Activated naive CD8-positive, alpha-beta T cell treated with anti-CD3 and anti-CD28 coated beads, Interleukin-2, amount 50 U/mL, for 24 hours (primary cell): ENCODE data around the gene NME5.

Experiments used
- ATAC-seq: fragments of 150-1000 bp; cut with Tn5 transposase; one replicate; pipeline ENCODE4 v1.10.0; 2021
- DNase-seq: peaks from one replicate; pipeline ENCODE4 v3.0.0; 2021
- H3K27ac Mint-ChIP-seq: one replicate; pipeline ENCODE4 v1.8.0; 2021; ENCODE audit warnings: mild to moderate bottlenecking, mixed read lengths
- H3K27me3 Mint-ChIP-seq: one replicate; pipeline ENCODE4 v1.8.0; 2021; ENCODE audit warnings: mixed read lengths
- H3K36me3 Mint-ChIP-seq: one replicate; pipeline ENCODE4 v1.8.0; 2021; ENCODE audit warnings: low read depth, mixed read lengths
- H3K4me1 Mint-ChIP-seq: one replicate; pipeline ENCODE4 v1.8.0; 2021; ENCODE audit warnings: mixed read lengths
- H3K4me3 Mint-ChIP-seq: one replicate; pipeline ENCODE4 v1.8.0; 2021; ENCODE audit warnings: mild to moderate bottlenecking, moderate library complexity, mixed read lengths
- H3K9me3 Mint-ChIP-seq: one replicate; pipeline ENCODE4 v1.8.0; 2021; ENCODE audit warnings: mixed read lengths

NME5 gene

GRCh38 chr5:138109463-138110265 is 29.6 kb downstream of the NME5 start:
- H3K36me3 Mint-ChIP-seq: no peaks in the 10 kb centered on the region
- ATAC-seq: no peak
- no peaks in the 10 kb centered on the region for H3K4me1 Mint-ChIP-seq
- no peak overlapping the region for H3K27ac Mint-ChIP-seq
- no peak overlapping the region for H3K4me3 Mint-ChIP-seq
- H3K27me3 Mint-ChIP-seq: no peaks in the 10 kb centered on the region
- no peaks in the 10 kb centered on the region for H3K9me3 Mint-ChIP-seq
- DNase-seq: no peak

DNA sequence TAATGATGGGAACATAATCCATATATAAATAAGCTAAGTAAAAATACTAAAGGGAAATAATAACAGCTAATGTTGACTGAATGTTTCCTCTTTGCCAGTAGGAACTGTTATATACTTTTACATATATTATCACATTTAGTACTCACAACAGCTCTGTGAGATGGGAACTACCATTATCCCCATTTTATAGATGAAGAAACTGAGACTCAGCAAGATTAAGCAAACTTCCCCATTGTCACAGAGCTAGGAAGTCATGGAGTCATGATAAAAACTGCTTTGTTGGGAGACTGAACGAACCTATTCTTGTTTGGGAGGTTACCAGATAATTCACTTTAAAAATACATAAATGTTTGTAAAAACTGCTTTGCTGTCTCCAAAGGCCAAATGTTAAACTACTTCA is 32.0 kb downstream of the NME5 start:
- ATAC-seq: no peak
- no peaks in the 10 kb centered on the region for H3K27me3 Mint-ChIP-seq
- H3K36me3 Mint-ChIP-seq: no peaks in the 10 kb centered on the region
- H3K4me3 Mint-ChIP-seq: no peak overlapping the region
- no peaks in the 10 kb centered on the region for H3K9me3 Mint-ChIP-seq
- H3K4me1 Mint-ChIP-seq: peaks cover 3% of the 10 kb centered on the region
- no peak for DNase-seq
- no peak overlapping the region for H3K27ac Mint-ChIP-seq

DNA sequence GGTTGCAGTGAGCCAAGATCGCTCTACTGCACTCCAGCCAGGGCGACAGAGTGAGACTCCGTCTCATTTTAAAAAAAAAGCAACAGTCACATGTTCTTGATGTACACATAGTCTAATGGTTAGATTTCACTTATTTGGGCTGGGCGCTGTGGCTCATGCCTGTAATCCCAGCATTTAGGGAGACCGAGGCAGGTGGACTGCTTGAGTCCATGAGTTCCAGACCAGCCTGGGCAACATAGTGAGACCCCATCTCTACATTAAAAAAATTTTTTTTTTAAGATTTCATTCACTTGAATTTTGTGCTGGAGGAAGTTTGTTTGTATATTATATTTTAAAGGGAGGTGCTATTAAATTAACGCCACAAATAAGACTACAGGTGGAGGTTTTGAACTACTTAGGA is 33.5 kb downstream of the NME5 start:
- no peak for DNase-seq
- H3K27ac Mint-ChIP-seq: no peak overlapping the region

DNA sequence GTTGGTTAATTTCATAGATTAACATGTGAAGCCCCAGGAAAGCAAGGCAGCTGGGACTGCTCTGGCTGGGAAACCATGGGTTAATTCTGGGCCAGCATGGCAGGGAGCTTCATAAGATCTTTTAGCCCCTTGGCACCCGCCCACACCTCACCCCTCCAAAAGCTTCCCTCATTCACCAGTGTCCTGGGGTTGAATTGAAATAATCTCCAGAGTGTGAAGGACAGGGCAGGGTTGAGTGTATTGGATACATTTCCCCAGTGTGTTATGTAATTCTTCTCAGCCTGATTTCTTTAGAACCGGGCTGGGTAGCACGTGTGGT is 36.0 kb downstream of the NME5 start:
- H3K36me3 Mint-ChIP-seq: no peaks in the 10 kb centered on the region
- no peak overlapping the region for H3K4me3 Mint-ChIP-seq
- DNase-seq (no peak), ATAC-seq (no peak)
- peaks cover 9% of the 10 kb centered on the region for H3K27me3 Mint-ChIP-seq
- peaks cover 3% of the 10 kb centered on the region for H3K4me1 Mint-ChIP-seq
- no peaks in the 10 kb centered on the region for H3K9me3 Mint-ChIP-seq
- no peak overlapping the region for H3K27ac Mint-ChIP-seq

More for the DNA sequence above, 33.5 kb downstream of the NME5 start:
- Mint-ChIP-seq H3K9me3 (no peaks in the 10 kb centered on the region), H3K4me3 (no peak overlapping the region), H3K36me3 (no peaks in the 10 kb centered on the region), H3K27me3 (peaks cover 3% of the 10 kb centered on the region), H3K4me1 (peaks cover 3% of the 10 kb centered on the region)
- ATAC-seq: no peak

DNA sequence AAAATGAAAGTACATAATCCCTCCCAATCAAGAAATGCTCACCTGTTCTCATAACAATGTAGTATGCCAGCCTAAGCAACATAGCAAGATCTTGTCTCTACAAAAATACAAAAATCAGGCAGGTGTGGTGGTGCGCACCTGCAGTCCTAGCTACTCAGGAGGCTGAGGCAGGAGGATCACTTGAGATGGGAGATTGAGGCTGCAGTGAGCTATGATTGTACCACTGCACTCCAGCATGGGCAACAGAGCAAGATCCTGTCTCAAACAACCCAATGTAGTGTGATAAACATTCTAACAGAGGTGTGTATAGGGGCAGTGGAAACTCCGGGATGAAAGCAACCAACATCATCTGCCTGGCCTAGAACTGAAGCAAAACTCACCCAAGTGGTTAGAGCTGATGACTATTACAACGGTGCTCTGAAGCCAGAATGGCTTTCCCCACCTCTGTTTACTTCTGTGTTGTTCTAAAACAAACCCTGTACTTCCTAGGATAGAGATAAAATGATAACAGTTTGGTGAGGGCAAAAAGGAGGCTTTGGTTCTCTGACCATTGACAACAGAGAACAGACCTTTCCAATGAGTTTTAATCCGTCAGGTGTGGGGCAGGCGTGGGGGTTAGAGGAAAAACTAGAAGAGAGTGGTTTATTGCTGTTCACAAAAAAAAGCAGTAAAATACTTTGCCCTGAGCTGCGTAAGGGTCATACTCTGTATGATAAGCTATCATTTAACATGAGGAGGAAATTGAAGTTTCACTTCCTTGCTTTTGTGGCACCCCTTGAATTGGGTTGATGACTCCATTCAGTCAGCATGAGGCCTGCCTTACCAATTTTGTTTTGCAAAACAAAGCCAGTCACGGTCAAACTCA is 36.5 kb downstream of the NME5 start:
- H3K36me3 Mint-ChIP-seq: no peaks in the 10 kb centered on the region
- no peaks in the 10 kb centered on the region for H3K9me3 Mint-ChIP-seq
- H3K4me3 Mint-ChIP-seq: no peak overlapping the region
- peaks cover 3% of the 10 kb centered on the region for H3K4me1 Mint-ChIP-seq
- no peak for DNase-seq
- no peak overlapping the region for H3K27ac Mint-ChIP-seq
- H3K27me3 Mint-ChIP-seq: peaks cover 9% of the 10 kb centered on the region
- ATAC-seq: no peak

GRCh38 chr5:138096997-138097828 is 42.0 kb downstream of the NME5 start:
- no peak for ATAC-seq
- no peak for DNase-seq
- H3K36me3 Mint-ChIP-seq: no peaks in the 10 kb centered on the region
- H3K27ac Mint-ChIP-seq: no peak overlapping the region
- peaks cover 16% of the 10 kb centered on the region for H3K4me1 Mint-ChIP-seq
- no peaks in the 10 kb centered on the region for H3K9me3 Mint-ChIP-seq
- H3K4me3 Mint-ChIP-seq: no peak overlapping the region
- peaks cover 9% of the 10 kb centered on the region for H3K27me3 Mint-ChIP-seq

GRCh38 chr5:138096363-138096762 is 42.9 kb downstream of the NME5 start:
- no peak overlapping the region for H3K4me3 Mint-ChIP-seq
- H3K36me3 Mint-ChIP-seq: no peaks in the 10 kb centered on the region
- H3K4me1 Mint-ChIP-seq: peaks cover 16% of the 10 kb centered on the region
- H3K27ac Mint-ChIP-seq: no peak overlapping the region
- DNase-seq (no peak), ATAC-seq (no peak)
- no peaks in the 10 kb centered on the region for H3K9me3 Mint-ChIP-seq
- H3K27me3 Mint-ChIP-seq: peaks cover 9% of the 10 kb centered on the region

DNA sequence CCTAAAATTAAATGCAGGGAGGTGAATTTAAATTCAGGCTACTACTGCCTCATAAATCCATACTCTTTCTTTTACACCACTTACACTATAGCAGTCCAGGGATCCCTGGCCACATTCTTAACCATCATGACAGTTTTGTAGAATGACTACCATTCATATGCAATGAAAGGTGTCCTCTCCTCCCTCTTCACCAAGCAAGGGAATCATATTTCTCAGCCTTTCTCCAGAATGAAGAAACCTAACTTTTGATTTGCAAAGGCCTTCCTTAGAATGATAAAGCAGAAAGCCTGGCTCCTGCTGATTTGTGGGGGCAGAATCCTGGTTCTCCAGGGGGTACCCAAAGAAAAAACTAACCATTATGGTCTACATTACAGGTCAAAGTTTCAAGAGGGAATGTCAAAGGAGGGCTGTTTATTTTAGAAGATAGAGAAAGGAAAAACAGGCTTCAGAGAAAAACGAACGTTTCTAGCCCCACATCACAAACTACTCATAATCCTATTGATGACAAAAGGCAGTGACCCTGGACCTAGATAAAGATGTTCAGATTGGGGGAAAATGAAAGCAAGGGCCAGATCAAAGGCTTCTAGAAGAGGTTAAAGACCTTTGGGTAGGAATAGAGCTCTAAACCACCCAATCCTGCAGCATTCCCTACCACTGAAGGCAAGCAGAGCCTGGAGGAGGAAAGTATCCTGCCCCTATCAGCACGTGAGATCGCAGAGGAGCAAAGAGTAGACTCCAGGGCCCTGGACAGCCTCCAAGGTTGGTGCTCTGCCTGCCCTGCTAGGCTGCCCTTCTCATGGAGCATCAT is 43.9 kb downstream of the NME5 start:
- Mint-ChIP-seq H3K36me3 (no peaks in the 10 kb centered on the region), H3K27me3 (peaks cover 6% of the 10 kb centered on the region), H3K9me3 (no peaks in the 10 kb centered on the region)

GRCh38 chr5:138093036-138093435 is 46.2 kb downstream of the NME5 start:
- no peak for ATAC-seq
- DNase-seq: no peak
- Mint-ChIP-seq H3K27ac (no peak overlapping the region), H3K36me3 (no peaks in the 10 kb centered on the region), H3K27me3 (no peaks in the 10 kb centered on the region), H3K9me3 (no peaks in the 10 kb centered on the region), H3K4me3 (no peak overlapping the region), H3K4me1 (peaks cover 16% of the 10 kb centered on the region)

More for the DNA sequence above, 43.9 kb downstream of the NME5 start:
- DNase-seq (no peak), ATAC-seq (no peak)
- Mint-ChIP-seq H3K4me3 (no peak overlapping the region), H3K4me1 (peaks cover 16% of the 10 kb centered on the region), H3K27ac (no peak overlapping the region)

GRCh38 chr5:138092301-138092700 is 46.9 kb downstream of the NME5 start:
- DNase-seq: no peak
- Mint-ChIP-seq H3K27ac (no peak overlapping the region), H3K4me3 (no peak overlapping the region), H3K9me3 (no peaks in the 10 kb centered on the region), H3K4me1 (peaks cover 16% of the 10 kb centered on the region), H3K36me3 (no peaks in the 10 kb centered on the region), H3K27me3 (no peaks in the 10 kb centered on the region)
- ATAC-seq: no peak

DNA sequence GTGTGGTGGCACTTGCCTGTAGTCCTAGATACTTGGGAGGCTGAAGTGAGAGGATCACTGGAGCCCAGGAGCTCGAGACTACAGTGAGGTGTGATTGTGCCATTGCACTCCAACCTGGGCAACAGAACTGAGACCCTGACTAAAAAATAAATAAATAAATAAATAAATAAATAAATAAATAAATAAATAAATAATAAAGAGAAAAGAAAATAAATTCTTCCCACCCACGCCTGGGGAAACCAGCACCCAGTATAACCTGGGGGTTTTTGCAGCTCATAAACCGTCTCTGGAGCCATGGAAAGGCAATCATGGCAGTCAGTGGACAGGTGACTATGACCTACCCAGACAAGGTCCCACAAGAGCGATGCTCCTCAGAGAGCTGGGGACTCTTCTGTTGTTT is 47.5 kb downstream of the NME5 start:
- Mint-ChIP-seq H3K4me3 (no peak overlapping the region), H3K36me3 (no peaks in the 10 kb centered on the region), H3K4me1 (peaks cover 16% of the 10 kb centered on the region), H3K27ac (no peak overlapping the region), H3K9me3 (no peaks in the 10 kb centered on the region), H3K27me3 (no peaks in the 10 kb centered on the region)
- DNase-seq (no peak), ATAC-seq (no peak)

DNA sequence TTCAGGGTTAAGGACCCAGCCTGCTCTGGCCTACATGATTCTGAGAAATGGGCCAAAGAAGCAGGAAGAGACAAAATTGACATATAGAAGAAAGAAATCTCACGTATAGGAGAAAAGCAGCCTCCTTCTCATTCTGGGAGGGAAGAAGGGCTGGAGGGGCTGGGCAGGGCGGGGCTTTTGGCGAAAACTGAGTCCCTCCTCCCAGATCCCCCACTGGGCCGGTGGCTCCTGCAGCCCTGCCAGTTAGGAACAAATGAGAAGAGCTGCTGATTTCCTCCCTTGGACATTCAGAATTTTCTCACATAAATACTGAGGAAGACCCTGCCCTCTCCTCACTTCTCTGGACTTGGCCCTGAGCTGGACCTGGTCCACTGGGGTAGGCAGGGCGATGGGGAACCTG is 55.5 kb downstream of the NME5 start, which contains the start of gene WNT8A:
Gene WNT8A, plus strand, starts transcription at position 332 of the 400 bp plus-strand sequence. CDS start 95 bp downstream, outside the sequence.
- no peaks in the 10 kb centered on the region for H3K27me3 Mint-ChIP-seq
- DNase-seq: no peak
- no peaks in the 10 kb centered on the region for H3K36me3 Mint-ChIP-seq
- peaks cover 15% of the 10 kb centered on the region for H3K4me1 Mint-ChIP-seq
- H3K27ac Mint-ChIP-seq: no peak within 1 kb of the TSS
- no peak within 1 kb of the TSS for H3K4me3 Mint-ChIP-seq
- no peaks in the 10 kb centered on the region for H3K9me3 Mint-ChIP-seq
- ATAC-seq: no peak

- ATAC-seq (no peak), DNase-seq (no peak)
- Mint-ChIP-seq H3K9me3 (no peaks in the 10 kb centered on the region), H3K4me1 (peaks cover 15% of the 10 kb centered on the region), H3K27ac (no peak overlapping the region), H3K36me3 (no peaks in the 10 kb centered on the region), H3K27me3 (no peaks in the 10 kb centered on the region), H3K4me3 (no peak overlapping the region)
These were observed 57.2 kb downstream of the NME5 start for GRCh38 chr5:138082033-138082432.
